Gastroesophageal sphincter (tissue), 3 donors: Measurements from ENCODE around the gene GALNT2.

Source experiments
- POLR2A ChIP-seq, 2 donors: fragments of 450-650 bp; IDR thresholded peaks; one replicate each; pipeline ENCODE4 v1.6.1; 2017; ENCODE audit warnings: antibody characterized with exemption in 2 of 2, mild to moderate bottlenecking in 2 of 2, moderate library complexity in 1 of 2
- POLR2AphosphoS5 ChIP-seq: sonication (generic); formaldehyde crosslinking; IDR thresholded peaks from one replicate; pipeline ENCODE4 v1.6.1; 2017; ENCODE audit warnings: antibody characterized with exemption
- TF ChIP-seq, protein P1 (sequence below), 4 experiments: fragments of 200-600 bp in 2 of 4; fragments of 450-650 bp in 2 of 4; sonication (generic) in 1 of 4; IDR thresholded peaks; one replicate each; pipeline ENCODE4 v1.5.1; 2017 to 2019; ENCODE audit warnings: antibody characterized with exemption in 4 of 4, mild to moderate bottlenecking in 2 of 4, moderate library complexity in 2 of 4

DNA sequence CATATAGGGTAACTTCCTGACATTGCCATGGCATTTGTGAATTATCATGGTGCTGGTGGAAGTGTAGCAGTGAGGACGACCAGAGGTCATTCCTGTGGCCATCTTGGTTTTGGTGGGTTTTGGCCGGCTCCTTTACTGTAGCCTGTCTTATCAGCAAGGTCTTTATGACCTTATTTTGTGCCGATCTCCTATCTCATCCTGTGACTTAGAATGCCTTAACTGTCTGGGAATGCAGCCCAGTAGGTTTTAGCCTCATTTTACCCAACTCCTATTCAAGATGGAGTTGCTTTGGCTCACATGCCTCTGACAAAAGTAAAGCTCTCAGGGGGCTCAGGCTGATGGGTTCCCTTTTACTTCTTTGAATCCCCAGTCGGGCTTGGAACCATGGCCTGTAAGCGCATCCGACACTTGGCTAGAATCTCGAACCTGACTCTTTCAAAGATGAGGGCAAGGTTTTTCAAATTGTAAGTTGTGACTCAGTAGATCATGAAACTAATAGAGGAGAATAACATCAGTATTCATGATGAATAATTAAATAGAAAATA lies 85.0 kb downstream of the GALNT2 start:
- TF ChIP-seq, protein P1, sequence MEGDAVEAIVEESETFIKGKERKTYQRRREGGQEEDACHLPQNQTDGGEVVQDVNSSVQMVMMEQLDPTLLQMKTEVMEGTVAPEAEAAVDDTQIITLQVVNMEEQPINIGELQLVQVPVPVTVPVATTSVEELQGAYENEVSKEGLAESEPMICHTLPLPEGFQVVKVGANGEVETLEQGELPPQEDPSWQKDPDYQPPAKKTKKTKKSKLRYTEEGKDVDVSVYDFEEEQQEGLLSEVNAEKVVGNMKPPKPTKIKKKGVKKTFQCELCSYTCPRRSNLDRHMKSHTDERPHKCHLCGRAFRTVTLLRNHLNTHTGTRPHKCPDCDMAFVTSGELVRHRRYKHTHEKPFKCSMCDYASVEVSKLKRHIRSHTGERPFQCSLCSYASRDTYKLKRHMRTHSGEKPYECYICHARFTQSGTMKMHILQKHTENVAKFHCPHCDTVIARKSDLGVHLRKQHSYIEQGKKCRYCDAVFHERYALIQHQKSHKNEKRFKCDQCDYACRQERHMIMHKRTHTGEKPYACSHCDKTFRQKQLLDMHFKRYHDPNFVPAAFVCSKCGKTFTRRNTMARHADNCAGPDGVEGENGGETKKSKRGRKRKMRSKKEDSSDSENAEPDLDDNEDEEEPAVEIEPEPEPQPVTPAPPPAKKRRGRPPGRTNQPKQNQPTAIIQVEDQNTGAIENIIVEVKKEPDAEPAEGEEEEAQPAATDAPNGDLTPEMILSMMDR (IDR thresholded peaks at IDR 0.05) = no peak
- TF ChIP-seq POLR2AphosphoS5 (no peak), POLR2A (IDR thresholded peaks at IDR 0.05) (no peak)
